HG02798 (cell line): ENCODE data around the gene COL18A1.

ENCODE experiments used
- ATAC-seq: cut with Tn5 transposase; IDR thresholded peaks from one replicate; pipeline ENCODE4 v1.9.1; 2021; ENCODE audit warnings: mild to moderate bottlenecking; ENCODE audit not compliant: unreplicated experiment, poor library complexity

Gene COL18A1

DNA sequence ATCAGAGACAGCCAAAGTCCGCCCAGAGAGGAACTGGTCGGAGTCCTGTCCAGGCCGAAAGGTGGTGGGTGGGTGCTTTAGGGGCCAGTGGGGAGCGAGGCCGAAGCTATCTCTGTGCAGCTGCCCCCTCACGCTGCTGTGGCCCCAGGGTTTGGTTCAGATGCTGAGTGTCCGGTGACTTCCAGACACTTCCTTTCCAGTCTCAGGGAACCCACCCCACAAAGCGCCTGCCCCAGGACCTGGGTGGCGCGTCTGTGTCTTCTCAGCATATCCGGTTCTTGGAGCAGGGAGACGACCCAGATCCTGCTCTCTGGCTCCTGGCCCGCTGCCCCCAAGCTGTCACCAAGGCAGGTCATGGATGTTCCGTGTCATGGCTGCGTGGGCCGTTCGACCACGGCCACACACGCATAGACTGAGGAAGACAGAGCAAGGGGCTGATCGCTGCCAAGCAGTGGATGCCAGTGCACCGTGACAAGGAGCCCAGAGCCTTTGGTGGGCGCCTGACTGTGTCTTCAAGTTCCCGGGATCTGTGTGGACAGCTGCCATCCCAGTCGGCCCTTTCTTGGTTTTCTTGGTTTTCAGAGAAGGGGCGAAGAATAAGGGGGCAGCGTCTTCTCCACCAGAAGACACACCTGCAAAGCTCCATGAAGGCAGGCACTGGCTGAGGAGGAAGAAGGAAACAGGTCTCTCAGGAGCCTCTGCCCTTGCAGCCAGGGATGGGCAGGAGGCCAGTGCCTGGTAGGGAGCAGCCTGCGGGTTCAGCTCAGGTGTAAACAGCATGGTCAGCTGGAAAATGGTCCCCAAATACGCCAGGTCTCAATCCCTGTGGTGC lies 22.9 kb upstream of the COL18A1 start:
- ATAC-seq = no peak

- ATAC-seq = no peak
These were observed 22.3 kb upstream of the COL18A1 start for GRCh38 chr21:45382697-45382997.

GRCh38 chr21:45383111-45383614 lies 21.8 kb upstream of the COL18A1 start:
- ATAC-seq = no peak

GRCh38 chr21:45383615-45384201 lies 21.3 kb upstream of the COL18A1 start:
- no peak for ATAC-seq

- no peak for ATAC-seq
These were observed 20.1 kb upstream of the COL18A1 start for GRCh38 chr21:45384656-45385548.

GRCh38 chr21:45385549-45386050 lies 19.4 kb upstream of the COL18A1 start:
- ATAC-seq = no peak

DNA sequence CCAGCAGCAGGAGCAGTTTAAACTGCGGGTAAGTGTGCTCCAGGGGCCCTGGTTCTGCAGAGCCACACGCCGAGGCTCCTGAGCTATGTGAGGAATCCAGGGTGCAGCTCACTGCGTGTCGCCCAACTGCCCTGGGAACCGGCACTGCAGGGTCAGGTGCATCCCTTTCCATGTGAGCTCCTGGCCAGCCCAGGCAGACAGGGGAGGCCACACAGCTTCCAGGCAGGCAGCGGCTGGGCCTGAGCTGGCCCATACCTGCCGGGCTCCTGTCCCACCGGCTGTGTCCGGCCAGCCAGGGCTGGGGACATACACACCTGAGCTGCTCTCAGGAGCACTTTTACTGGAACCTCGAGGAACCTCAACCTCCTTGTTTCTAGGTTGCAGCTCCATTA lies 18.6 kb upstream of the COL18A1 start:
- no peak for ATAC-seq

DNA sequence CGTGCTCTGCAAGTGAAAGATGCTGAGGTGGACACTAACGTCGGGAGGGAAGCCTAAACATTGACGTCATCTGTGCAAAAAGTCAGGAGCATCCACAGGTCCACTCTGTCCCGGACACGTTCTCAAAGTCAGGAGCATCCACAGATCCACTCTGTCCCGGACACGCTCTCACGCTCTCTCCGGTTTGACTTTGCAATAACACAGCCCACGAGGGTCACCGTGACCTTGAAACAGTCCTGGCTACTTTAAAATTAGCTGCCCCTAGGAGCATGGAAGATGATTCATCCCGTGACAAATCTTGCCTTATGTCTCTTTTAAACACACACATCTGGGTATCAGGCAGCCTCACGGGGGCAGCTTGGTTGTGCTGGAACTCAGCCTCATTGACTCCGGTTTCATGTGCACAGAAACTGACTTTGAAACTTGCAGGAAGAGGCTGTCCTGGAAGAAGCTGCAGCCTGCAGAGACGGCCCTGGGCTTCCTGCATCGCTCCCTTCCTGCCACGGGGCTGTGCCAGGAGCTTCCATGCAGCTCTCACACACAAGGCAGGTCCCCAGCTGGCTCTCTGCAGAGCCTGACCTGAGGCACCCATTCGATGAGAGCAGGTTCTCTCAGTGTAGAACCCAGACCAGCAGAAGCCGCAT lies 18.1 kb upstream of the COL18A1 start:
- ATAC-seq = no peak

DNA sequence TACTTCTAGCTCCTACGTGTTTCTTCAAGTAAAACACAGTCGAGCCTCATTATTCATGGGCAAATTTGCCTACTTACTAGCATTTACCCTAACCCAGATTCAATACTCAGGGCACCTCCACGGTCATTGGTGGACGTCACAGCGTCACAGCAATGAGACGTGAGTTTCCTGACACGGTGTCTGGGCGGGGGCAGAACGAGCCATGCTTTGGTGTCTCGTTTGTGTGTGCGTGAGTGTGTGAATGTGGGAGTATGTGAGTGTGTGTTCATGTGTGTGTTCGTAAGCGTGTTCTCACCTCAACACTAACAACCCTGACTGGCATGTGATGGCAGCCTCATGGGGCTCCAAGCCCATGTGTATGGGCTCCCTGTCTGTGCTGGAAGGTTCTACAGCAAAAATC lies 17.5 kb upstream of the COL18A1 start:
- no peak for ATAC-seq

GRCh38 chr21:45388011-45388521 lies 16.9 kb upstream of the COL18A1 start:
- ATAC-seq = no peak

GRCh38 chr21:45388611-45389296 lies 16.2 kb upstream of the COL18A1 start:
- ATAC-seq = no peak

GRCh38 chr21:45390121-45390751 lies 14.7 kb upstream of the COL18A1 start:
- no peak for ATAC-seq

DNA sequence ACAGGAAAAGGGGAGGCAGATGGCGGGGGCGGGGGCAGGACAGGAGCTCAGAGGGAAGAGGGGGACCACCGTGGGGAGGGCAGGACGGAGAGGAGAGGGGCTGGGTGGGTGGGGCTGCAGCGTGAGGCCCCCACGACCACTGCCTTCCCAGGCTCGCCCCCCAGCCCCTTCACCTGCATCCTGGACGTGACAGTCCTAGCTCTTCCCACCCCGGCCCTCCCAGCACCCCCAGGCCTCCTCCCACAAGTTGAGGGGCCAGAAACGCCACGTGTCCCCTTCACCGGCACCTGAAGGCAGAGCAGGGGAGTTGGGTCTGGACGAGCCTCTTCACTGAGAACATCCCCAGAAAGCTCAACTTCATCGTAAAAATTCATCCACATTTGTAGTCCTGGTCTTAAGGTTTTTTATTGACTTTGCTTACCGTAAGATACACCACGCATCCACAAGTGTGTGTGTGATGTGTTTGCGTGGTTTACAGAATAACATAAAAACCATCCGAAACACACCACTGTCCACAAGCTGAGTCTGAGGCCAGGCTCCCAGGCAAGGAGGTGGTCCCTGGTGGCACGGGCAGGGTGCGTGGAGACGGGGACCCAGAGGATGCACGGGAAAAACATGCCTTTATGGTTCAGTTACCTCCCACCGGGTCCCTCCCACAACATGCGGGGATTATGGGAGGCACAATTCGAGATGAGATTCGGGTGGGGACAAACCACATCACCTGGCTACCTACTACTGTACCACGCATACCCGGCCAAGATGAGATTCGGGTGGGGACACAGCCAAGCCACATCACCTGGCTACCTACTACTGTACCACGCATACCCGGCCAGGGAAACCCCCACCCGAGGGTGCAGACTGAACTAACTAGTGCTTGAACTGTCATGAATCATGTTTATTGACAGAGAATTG lies 13.9 kb upstream of the COL18A1 start:
- no peak for ATAC-seq

DNA sequence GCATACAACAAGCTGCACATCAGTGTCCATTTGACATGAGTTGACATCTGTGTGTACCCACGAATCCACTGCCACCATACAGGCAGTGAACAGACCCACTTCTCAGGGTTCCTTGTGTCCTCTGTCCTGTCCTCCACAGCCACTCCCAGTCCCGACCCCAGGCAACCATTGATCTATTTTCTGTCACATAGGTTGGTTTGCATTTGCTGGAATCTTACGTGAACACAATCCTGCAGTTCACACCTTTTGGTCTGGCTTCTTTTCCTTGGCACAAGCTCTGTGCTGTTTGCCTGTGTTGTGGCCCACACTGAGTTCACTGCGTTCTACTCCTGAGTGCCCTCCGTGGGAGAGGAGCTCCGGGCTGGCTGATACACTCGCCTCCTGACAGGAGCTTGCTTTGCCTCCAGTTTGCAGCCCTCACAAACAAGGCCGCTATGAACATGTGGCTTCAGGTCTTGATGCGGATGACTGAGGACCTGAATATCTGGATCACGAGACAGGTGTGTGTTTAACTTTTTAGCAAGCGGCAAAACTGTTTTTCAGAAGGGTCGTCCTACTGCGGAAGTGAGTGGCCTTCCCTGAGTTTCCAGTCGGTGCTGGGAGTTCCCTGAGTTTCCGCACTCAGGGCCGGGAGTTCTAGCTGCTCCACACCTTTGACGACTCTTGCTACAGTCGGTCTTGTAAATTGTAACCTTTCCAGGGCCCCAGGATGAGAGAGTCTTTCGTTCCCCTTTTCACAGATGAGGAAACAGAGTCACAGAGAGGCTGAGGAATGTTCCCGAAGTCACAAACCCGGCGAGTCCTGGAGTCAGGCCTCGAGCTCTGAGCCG lies 13.0 kb upstream of the COL18A1 start:
- no peak for ATAC-seq

DNA sequence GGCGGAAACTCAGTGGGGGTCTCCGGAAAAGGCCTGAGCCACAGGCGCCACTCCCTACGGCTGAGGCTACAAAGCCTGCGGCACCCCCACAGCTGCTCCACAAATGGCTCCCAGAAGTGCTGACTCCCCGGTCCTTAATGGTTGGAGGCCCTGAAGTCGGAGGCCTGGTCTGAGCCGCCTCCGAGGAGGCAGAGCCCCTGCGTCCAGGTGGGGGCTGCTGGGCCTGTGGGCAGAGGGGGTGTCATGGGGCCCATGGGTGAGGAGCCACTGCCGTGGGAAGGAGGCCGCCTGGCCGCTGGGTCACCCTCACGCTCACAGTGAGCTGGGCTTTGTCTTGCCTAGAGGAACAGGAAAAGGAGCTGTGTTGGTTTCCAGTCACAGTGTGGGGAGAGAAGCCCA lies 12.4 kb upstream of the COL18A1 start:
- no peak for ATAC-seq

GRCh38 chr21:45393021-45393420 lies 11.9 kb upstream of the COL18A1 start:
- no peak for ATAC-seq
